ENCODE measurements around the gene BAHCC1. TPM values are rescaled to one million over a fixed set of nuclear protein-coding genes. Genes with fewer than 3 reads are reported as not detected.

The BAHCC1 gene
- total and polyA plus RNA-seq, 9 of the 15 experiments (the other 6 are each of a cell fraction or from before 2014, with no cell fraction given) = 0.14 to 26.9 (median 5.0) TPM

DNA sequence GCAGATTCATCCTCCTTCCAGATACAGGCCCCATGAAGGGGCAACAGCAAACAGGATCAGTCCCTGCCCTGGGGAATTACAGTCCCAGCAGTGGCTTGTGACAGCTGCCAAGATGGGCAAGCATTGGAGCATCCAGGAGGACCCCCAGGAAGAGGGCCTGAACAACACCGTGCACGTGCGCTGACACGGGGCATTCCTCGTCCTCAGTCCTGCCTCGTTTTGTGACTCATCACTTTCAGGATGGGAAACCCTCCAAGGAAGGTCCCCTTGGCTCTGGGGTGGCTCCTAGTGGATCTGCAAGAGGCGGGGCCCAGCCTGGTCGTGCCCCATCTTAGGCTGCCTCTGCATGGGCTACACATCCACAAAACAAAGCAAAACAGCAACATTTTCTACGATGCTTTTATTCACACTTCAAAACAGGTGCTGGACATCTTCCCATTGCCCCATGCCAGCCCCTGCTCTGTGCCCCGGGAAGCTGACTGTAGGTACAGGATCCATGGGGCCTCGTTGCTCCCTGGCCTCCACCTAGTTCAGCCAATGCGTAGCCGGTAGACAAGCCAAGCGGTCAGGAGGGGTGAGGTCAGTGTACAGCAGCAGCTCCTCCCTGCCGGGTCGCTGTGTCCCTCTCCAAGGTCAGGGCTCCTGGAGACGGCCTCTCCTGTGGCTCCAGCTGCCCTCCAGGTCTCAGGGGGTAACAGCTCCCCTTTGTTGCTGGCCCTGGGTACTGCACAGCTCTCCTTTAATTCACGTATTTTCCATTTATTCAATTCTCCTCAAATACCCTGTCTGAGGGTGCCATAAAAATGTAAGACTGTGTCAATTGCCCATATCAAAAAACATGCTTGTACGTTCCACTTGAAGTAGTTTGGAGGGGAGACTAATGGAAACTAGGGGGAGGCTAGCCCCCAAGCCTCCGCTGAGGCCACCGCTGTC, 85.1 kb downstream of the BAHCC1 start (continued):
- TF ChIP-seq HLTF (IDR thresholded peaks at IDR 0.05) = no peak
- no peak for TF ChIP-seq DACH1 (IDR thresholded peaks at IDR 0.05; ENCODE audit: partially characterized antibody)
- TF ChIP-seq, protein P1, sequence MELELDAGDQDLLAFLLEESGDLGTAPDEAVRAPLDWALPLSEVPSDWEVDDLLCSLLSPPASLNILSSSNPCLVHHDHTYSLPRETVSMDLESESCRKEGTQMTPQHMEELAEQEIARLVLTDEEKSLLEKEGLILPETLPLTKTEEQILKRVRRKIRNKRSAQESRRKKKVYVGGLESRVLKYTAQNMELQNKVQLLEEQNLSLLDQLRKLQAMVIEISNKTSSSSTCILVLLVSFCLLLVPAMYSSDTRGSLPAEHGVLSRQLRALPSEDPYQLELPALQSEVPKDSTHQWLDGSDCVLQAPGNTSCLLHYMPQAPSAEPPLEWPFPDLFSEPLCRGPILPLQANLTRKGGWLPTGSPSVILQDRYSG (tag; conservative IDR thresholded peaks at IDR 0.05; ENCODE audit: low read depth) = no peak
- TF ChIP-seq FOXJ2 (tag; IDR thresholded peaks at IDR 0.05) = no peak
- no peak for TF ChIP-seq ZNF347 (CRISPR knock-in tag; IDR thresholded peaks at IDR 0.05; ENCODE audit: low read depth)
- peak; percentile 86 for TF ChIP-seq BHLHE40 (IDR thresholded peaks at IDR 0.05; ENCODE audit: low read length)
- no peak for TF ChIP-seq NR2F6 (CRISPR knock-in tag; IDR thresholded peaks at IDR 0.05)
- no peak for TF ChIP-seq SIN3B (IDR thresholded peaks at IDR 0.05; ENCODE audit: low read depth)
- TF ChIP-seq ZNF146 (CRISPR knock-in tag; IDR thresholded peaks at IDR 0.05; ENCODE audit: unreplicated experiment) = no peak
- TF ChIP-seq TAF1 (IDR thresholded peaks at IDR 0.05; ENCODE audit: control insufficient read depth, extremely low read depth, insufficient read depth, low read length, severe bottlenecking) = no peak
- TF ChIP-seq PYGO2 (tag; IDR thresholded peaks at IDR 0.05) = no peak
- TF ChIP-seq TSC22D4 (tag; IDR thresholded peaks at IDR 0.05) = no peak
- TF ChIP-seq, protein P2, sequence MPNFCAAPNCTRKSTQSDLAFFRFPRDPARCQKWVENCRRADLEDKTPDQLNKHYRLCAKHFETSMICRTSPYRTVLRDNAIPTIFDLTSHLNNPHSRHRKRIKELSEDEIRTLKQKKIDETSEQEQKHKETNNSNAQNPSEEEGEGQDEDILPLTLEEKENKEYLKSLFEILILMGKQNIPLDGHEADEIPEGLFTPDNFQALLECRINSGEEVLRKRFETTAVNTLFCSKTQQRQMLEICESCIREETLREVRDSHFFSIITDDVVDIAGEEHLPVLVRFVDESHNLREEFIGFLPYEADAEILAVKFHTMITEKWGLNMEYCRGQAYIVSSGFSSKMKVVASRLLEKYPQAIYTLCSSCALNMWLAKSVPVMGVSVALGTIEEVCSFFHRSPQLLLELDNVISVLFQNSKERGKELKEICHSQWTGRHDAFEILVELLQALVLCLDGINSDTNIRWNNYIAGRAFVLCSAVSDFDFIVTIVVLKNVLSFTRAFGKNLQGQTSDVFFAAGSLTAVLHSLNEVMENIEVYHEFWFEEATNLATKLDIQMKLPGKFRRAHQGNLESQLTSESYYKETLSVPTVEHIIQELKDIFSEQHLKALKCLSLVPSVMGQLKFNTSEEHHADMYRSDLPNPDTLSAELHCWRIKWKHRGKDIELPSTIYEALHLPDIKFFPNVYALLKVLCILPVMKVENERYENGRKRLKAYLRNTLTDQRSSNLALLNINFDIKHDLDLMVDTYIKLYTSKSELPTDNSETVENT (CRISPR knock-in tag; IDR thresholded peaks at IDR 0.05) = no peak
- TF ChIP-seq, protein P3, sequence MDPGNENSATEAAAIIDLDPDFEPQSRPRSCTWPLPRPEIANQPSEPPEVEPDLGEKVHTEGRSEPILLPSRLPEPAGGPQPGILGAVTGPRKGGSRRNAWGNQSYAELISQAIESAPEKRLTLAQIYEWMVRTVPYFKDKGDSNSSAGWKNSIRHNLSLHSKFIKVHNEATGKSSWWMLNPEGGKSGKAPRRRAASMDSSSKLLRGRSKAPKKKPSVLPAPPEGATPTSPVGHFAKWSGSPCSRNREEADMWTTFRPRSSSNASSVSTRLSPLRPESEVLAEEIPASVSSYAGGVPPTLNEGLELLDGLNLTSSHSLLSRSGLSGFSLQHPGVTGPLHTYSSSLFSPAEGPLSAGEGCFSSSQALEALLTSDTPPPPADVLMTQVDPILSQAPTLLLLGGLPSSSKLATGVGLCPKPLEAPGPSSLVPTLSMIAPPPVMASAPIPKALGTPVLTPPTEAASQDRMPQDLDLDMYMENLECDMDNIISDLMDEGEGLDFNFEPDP (CRISPR knock-in tag; IDR thresholded peaks at IDR 0.05) = no peak
- no peak for TF ChIP-seq MCM7 (IDR thresholded peaks at IDR 0.05)
- TF ChIP-seq NFRKB (IDR thresholded peaks at IDR 0.05; ENCODE audit: low read depth) = no peak
- TF ChIP-seq, protein P4, sequence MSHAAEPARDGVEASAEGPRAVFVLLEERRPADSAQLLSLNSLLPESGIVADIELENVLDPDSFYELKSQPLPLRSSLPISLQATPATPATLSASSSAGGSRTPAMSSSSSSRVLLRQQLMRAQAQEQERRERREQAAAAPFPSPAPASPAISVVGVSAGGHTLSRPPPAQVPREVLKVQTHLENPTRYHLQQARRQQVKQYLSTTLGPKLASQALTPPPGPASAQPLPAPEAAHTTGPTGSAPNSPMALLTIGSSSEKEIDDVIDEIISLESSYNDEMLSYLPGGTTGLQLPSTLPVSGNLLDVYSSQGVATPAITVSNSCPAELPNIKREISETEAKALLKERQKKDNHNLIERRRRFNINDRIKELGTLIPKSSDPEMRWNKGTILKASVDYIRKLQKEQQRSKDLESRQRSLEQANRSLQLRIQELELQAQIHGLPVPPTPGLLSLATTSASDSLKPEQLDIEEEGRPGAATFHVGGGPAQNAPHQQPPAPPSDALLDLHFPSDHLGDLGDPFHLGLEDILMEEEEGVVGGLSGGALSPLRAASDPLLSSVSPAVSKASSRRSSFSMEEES (CRISPR knock-in tag; IDR thresholded peaks at IDR 0.05) = no peak
- TF ChIP-seq ESRRB (CRISPR knock-in tag; IDR thresholded peaks at IDR 0.05; ENCODE audit: borderline replicate concordance) = no peak
- TF ChIP-seq MTA3 (IDR thresholded peaks at IDR 0.05; ENCODE audit: borderline replicate concordance) = no peak
- peak; percentile 23; the same call in 1 of the 2 replicates for TF ChIP-seq ZBTB7A (IDR thresholded peaks at IDR 0.05; ENCODE audit: borderline replicate concordance, control insufficient read depth, low read depth, low read length)
- no peak for TF ChIP-seq ZKSCAN8 (CRISPR knock-in tag; IDR thresholded peaks at IDR 0.05)
- no peak for TF ChIP-seq RBFOX2 (IDR thresholded peaks at IDR 0.05; ENCODE audit: low read depth, low read length)
- peak; percentile 32 for TF ChIP-seq TBP (optimal IDR thresholded peaks at IDR 0.05; ENCODE audit: low read depth, low read length)
